Trophoblast cell (in vitro differentiated cells and primary cell): ENCODE data around the gene RGS19.

Experiments
- DNase-seq, 2 donors: peaks; one replicate each; pipeline ENCODE4 v3.0.0-alpha.2; 2016
- H2AFZ ChIP-seq: 2 replicates; pipeline ENCODE4 v1.6.1; 2013; ENCODE audit warnings: low read length, moderate library complexity, mild to moderate bottlenecking; ENCODE audit not compliant: insufficient read depth, poor library complexity
- H2AK5ac ChIP-seq: 2 replicates; pipeline ENCODE4 v1.6.1; 2013; ENCODE audit warnings: mild to moderate bottlenecking, low read length
- H2BK120ac ChIP-seq: 2 replicates; pipeline ENCODE4 v1.6.1; 2013; ENCODE audit warnings: low read length, mild to moderate bottlenecking, moderate library complexity; ENCODE audit not compliant: insufficient read depth, poor library complexity
- H2BK12ac ChIP-seq: 2 replicates; pipeline ENCODE4 v1.6.1; 2013; ENCODE audit warnings: mild to moderate bottlenecking, low read length, moderate library complexity
- H2BK5ac ChIP-seq: 2 replicates; pipeline ENCODE4 v1.6.1; 2013; ENCODE audit warnings: low read length, low read depth, moderate library complexity, mild to moderate bottlenecking; ENCODE audit not compliant: poor library complexity
- H3K14ac ChIP-seq: 2 replicates; pipeline ENCODE4 v1.6.1; 2013; ENCODE audit warnings: mild to moderate bottlenecking, low read length
- H3K18ac ChIP-seq: 2 replicates; pipeline ENCODE4 v1.6.1; 2013; ENCODE audit warnings: mild to moderate bottlenecking, low read length
- H3K23ac ChIP-seq: 2 replicates; pipeline ENCODE4 v1.6.1; 2013; ENCODE audit warnings: low read length
- H3K27ac ChIP-seq: 2 replicates; pipeline ENCODE4 v1.5.1; 2013; ENCODE audit warnings: low read depth, mild to moderate bottlenecking, inconsistent platforms, low read length, moderate library complexity
- H3K27me3 ChIP-seq: 2 replicates; pipeline ENCODE4 v1.6.1; 2013; ENCODE audit warnings: inconsistent platforms, mild to moderate bottlenecking, low read length, moderate library complexity; ENCODE audit not compliant: insufficient read depth
- H3K36me3 ChIP-seq, 2 experiments: 1 replicate in 1 of 2; 2 replicates in 1 of 2; pipeline ENCODE4 v1.6.1; 2013; ENCODE audit warnings: low read length in 2 of 2, mild to moderate bottlenecking in 2 of 2, moderate library complexity in 1 of 2; ENCODE audit not compliant: insufficient read depth in 2 of 2, control insufficient read depth in 1 of 2
- H3K4ac ChIP-seq: 2 replicates; pipeline ENCODE4 v1.6.1; 2013; ENCODE audit warnings: low read depth, mild to moderate bottlenecking, low read length, moderate library complexity
- H3K4me1 ChIP-seq, 2 experiments: 1 replicate in 1 of 2; 2 replicates in 1 of 2; pipeline ENCODE4 v1.6.1; 2013; ENCODE audit warnings: low read length in 2 of 2, mild to moderate bottlenecking in 2 of 2, moderate library complexity in 1 of 2; ENCODE audit not compliant: insufficient read depth in 2 of 2, control insufficient read depth in 1 of 2
- H3K4me2 ChIP-seq: 2 replicates; pipeline ENCODE4 v1.6.1; 2013; ENCODE audit warnings: inconsistent platforms, mild to moderate bottlenecking, low read length, moderate library complexity
- H3K4me3 ChIP-seq: 2 replicates; pipeline ENCODE4 v1.5.1; 2013; ENCODE audit warnings: mild to moderate bottlenecking, low read depth, low read length, inconsistent platforms
- H3K79me1 ChIP-seq: one replicate; pipeline ENCODE4 v1.6.1; 2013; ENCODE audit warnings: low read length
- H3K79me2 ChIP-seq: 2 replicates; pipeline ENCODE4 v1.6.1; 2013; ENCODE audit warnings: low read length, mild to moderate bottlenecking; ENCODE audit not compliant: control insufficient read depth, insufficient read depth, poor library complexity
- H3K9ac ChIP-seq: 2 replicates; pipeline ENCODE4 v1.6.1; 2013; ENCODE audit warnings: mild to moderate bottlenecking, low read length
- H3K9me3 ChIP-seq: 2 replicates; pipeline ENCODE4 v1.6.1; 2013; ENCODE audit warnings: low read depth, mild to moderate bottlenecking, control low read depth, inconsistent platforms, low read length; ENCODE audit not compliant: insufficient read depth
- H4K12ac ChIP-seq: 2 replicates; pipeline ENCODE4 v1.6.1; 2013; ENCODE audit warnings: low read depth, mild to moderate bottlenecking, low read length, moderate library complexity
- H4K8ac ChIP-seq: 2 replicates; pipeline ENCODE4 v1.6.1; 2013; ENCODE audit warnings: low read depth, mild to moderate bottlenecking, low read length, moderate library complexity
- H4K91ac ChIP-seq: one replicate; pipeline ENCODE4 v1.6.1; 2013; ENCODE audit warnings: low read depth, mild to moderate bottlenecking, low read length, moderate library complexity
- WGBS: extraction: QIAGEN DNeasy Blood & Tissue Kit; methylation state at CpG from one replicate; pipeline ENCODE4 v1.1.7; 2013; ENCODE audit warnings: missing lambda C conversion rate; ENCODE audit not compliant: insufficient read length, insufficient coverage; ENCODE audit errors: extremely low coverage; 5-methylcytosine and 5-hydroxymethylcytosine counted together

The RGS19 gene

DNA sequence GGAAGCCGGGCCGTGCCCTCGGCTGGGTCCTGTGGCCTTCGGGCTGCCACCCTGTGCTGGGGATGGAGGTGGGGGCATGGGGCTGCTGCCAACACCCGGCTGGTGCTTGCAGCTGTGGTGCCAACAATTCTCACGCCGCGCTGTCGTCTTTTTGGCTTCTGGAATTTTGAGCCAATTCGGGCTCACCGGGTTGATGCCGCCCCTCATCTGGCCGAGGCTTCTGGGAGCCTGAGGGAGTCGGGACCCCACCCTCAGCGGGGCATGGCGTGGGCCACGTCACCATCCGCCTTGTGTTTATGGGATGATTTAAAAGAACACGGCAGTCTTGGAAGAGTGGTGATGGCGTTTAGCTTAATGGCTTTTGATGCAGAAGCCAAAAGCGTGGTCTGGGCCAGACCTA lies 36.7 kb upstream of the RGS19 start:
- Histone ChIP-seq H3K14ac (no peak overlapping the region), H2BK12ac (no peak overlapping the region), H4K91ac (no peak overlapping the region), H3K4me3 (no peak overlapping the region), H2BK120ac (no peak overlapping the region), H3K27ac (no peak overlapping the region), H3K9ac (no peak overlapping the region), H3K27me3 (no peaks in the 10 kb centered on the region), H3K79me1 (no peaks in the 10 kb centered on the region), H3K4me2 (no peak overlapping the region), H3K18ac (no peak overlapping the region), H3K36me3 (no peaks in the 10 kb centered on the region), H4K8ac (no peak overlapping the region), H2AFZ (no peak overlapping the region), H2AK5ac (no peak overlapping the region), H2BK5ac (no peak overlapping the region), H3K23ac (no peak overlapping the region), H3K4me1 (peaks cover 0 to 2% of the 10 kb centered on the region in 2 experiments), H3K79me2 (no peaks in the 10 kb centered on the region), H4K12ac (no peak overlapping the region), H3K4ac (no peak overlapping the region), H3K9me3 (peaks cover 1% of the 10 kb centered on the region)
- WGBS: no CpG with 5 or more reads among the region's 21 CpGs
- no peak for DNase-seq

DNA sequence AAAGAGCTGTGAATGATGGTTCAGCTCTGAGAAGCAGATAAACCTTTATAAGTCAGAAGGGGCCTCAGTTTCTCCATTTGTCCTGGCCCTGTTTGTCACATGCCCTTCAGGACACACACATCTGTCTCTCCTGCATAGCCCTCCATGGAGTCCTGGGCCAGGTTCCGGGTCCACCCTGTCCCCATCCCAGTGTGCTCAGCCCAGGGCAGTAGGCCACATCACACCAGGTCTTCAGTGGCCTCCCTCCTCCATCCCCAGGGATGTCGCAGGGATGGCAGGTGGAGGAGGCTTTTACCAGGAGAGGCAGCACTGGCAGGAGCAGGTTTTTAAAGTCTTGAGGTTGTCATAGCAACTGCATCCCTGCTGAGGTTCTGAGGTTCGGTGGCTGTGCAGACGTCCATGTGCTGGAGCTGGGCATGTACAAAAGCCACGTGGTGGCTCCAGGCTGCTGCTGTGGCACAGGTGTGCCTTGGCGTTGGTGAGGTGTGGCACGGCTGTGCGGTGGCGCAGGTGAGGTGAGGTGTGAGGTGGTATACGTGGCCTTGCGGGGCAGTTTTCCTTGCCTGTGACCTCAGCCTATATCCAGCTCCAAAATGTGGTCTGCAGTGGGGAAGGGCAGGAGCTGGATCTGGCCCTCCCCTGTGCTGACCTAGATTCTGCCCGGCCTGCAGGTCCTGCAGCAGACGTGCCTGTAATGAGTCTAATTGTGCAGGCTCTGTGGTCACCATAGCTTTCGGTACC lies 36.0 kb upstream of the RGS19 start:
- no peak overlapping the region for H4K8ac ChIP-seq
- no peak for DNase-seq
- no peak overlapping the region for H2BK120ac ChIP-seq
- H3K18ac ChIP-seq: no peak overlapping the region
- H3K36me3 ChIP-seq: no peaks in the 10 kb centered on the region
- H2AFZ ChIP-seq: no peak overlapping the region
- H3K27ac ChIP-seq: no peak overlapping the region
- H2BK5ac ChIP-seq: no peak overlapping the region
- H2AK5ac ChIP-seq: no peak overlapping the region
- no peak overlapping the region for H2BK12ac ChIP-seq
- H4K12ac ChIP-seq: no peak overlapping the region
- H3K9ac ChIP-seq: no peak overlapping the region
- no peaks in the 10 kb centered on the region for H3K79me2 ChIP-seq
- peaks cover 1% of the 10 kb centered on the region for H3K9me3 ChIP-seq
- H3K4me2 ChIP-seq: no peak overlapping the region
- no peak overlapping the region for H3K23ac ChIP-seq
- H3K27me3 ChIP-seq: no peaks in the 10 kb centered on the region
- H3K4me1 ChIP-seq: peaks cover 0 to 2% of the 10 kb centered on the region in 2 experiments
- no peak overlapping the region for H3K14ac ChIP-seq
- WGBS: no CpG with 5 or more reads among the region's 14 CpGs
- no peak overlapping the region for H3K4me3 ChIP-seq
- H3K79me1 ChIP-seq: no peaks in the 10 kb centered on the region
- H4K91ac ChIP-seq: no peak overlapping the region
- no peak overlapping the region for H3K4ac ChIP-seq

DNA sequence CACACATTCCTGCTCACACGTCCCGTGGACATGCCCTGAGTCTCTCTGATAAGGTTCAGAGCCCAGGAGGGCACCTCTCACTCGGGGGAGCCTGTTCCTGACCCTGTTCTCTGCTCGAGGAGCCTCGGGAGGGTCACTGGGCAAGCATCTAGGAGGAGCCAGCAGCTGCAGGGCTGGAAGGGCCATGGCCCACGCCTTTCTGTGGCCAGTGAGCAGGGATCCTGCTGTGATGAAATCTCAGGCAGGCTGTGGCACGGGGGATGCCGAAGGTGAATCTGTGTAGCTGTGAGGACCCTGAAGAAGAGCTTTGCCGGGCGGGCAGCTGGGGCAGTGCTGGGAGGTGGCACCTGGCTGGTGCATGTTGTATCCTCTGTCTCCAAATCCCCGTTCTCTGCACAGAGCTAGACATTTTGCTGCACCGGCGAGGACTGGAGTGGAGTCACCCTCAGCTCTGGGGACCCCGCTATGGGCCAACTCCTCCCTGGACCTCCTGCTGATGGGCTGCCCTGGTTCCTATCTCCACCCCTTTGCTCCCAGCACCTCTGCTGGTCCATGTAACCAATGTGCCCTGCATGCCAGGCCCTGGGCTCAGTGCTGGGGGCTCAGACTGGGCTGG lies 35.1 kb upstream of the RGS19 start:
- Histone ChIP-seq H3K23ac (no peak overlapping the region), H3K18ac (no peak overlapping the region), H3K79me2 (no peaks in the 10 kb centered on the region), H3K27ac (no peak overlapping the region), H4K8ac (no peak overlapping the region), H3K9ac (no peak overlapping the region), H3K79me1 (no peaks in the 10 kb centered on the region), H3K4me1 (no peaks in the 10 kb centered on the region), H3K36me3 (no peaks in the 10 kb centered on the region), H3K4ac (no peak overlapping the region), H2BK12ac (no peak overlapping the region), H4K91ac (no peak overlapping the region), H2AK5ac (no peak overlapping the region), H2BK5ac (no peak overlapping the region), H3K4me3 (no peak overlapping the region), H3K14ac (no peak overlapping the region), H3K9me3 (peaks cover 1% of the 10 kb centered on the region), H4K12ac (no peak overlapping the region), H2AFZ (no peak overlapping the region), H3K4me2 (no peak overlapping the region), H2BK120ac (no peak overlapping the region), H3K27me3 (no peaks in the 10 kb centered on the region)
- no peak for DNase-seq
- WGBS: no CpG with 5 or more reads among the region's 14 CpGs

DNA sequence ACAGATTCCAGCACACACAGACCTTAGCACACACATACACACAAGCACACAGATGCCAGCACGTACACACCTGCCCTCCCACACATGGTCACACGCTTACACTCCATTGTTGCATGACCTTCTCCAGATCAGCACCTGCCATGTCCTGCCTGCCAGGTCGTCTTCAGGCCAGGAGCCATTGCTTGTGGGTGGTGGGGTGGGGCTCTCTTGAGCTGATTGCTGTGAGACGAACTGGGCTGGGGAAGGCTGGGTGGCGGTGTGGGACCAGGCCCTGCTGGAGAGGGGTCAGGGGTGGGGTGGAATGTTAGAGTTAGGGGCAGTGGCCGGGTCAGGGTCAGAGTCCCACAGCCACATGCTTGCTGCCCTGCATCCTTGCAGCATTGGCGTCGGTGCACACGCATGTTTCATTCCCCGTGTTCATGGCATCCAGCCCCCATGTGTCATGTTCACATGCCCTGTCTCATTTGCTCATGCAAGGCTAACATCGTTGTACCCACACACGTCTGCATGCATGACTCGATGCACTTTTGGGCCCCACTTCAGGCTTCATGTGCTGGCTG lies 34.6 kb upstream of the RGS19 start:
- H2BK12ac ChIP-seq: no peak overlapping the region
- no peaks in the 10 kb centered on the region for H3K79me2 ChIP-seq
- H3K4me3 ChIP-seq: peak overlapping the region; percentile 17
- H3K79me1 ChIP-seq: no peaks in the 10 kb centered on the region
- no peak overlapping the region for H2AFZ ChIP-seq
- no peak overlapping the region for H3K4ac ChIP-seq
- no peak overlapping the region for H3K4me2 ChIP-seq
- no peak overlapping the region for H2BK120ac ChIP-seq
- H3K18ac ChIP-seq: no peak overlapping the region
- DNase-seq: no peak
- H3K27ac ChIP-seq: no peak overlapping the region
- peaks cover 1% of the 10 kb centered on the region for H3K9me3 ChIP-seq
- H3K9ac ChIP-seq: no peak overlapping the region
- H3K4me1 ChIP-seq: no peaks in the 10 kb centered on the region
- WGBS: no CpG with 5 or more reads among the region's 13 CpGs
- no peaks in the 10 kb centered on the region for H3K27me3 ChIP-seq
- H3K36me3 ChIP-seq: no peaks in the 10 kb centered on the region
- H4K8ac ChIP-seq: no peak overlapping the region
- H4K91ac ChIP-seq: no peak overlapping the region
- no peak overlapping the region for H3K23ac ChIP-seq
- no peak overlapping the region for H4K12ac ChIP-seq
- no peak overlapping the region for H3K14ac ChIP-seq
- H2BK5ac ChIP-seq: no peak overlapping the region
- H2AK5ac ChIP-seq: no peak overlapping the region
